Measurements from ENCODE around the gene TPCN2. TPM values are rescaled to one million over a fixed set of nuclear protein-coding genes. Genes with fewer than 3 reads are reported as not detected.
"Not testable (repeated sequence)": the region's sequence is repeated elsewhere in the genome, so short reads cannot be mapped to it uniquely, and the experiment has no call there.

Gene TPCN2
- total RNA-seq, 4 donors from 2014 or later: 5.6 to 54.6 (median 17.7) TPM

- intact Hi-C loops (cut with DNase I; ENCODE audit: low total_unique reads): loop anchor here (10.0 kb wide), 1 partner anchor 60 kb away; the partner anchor contains the start of gene MRGPRF
- peak overlapping the region; percentile 84 to 95 for H3K27ac ChIP-seq
These were observed 25.8 kb downstream of the TPCN2 start for GRCh38 chr11:69074375-69075140.

GRCh38 chr11:69075421-69076128, 26.8 kb downstream of the TPCN2 start:
- peak overlapping the region; percentile 84 to 95 for H3K27ac ChIP-seq
- H3K4me1 ChIP-seq: peaks cover 0 to 8% of the 10 kb centered on the region in 2 donors
- no peak overlapping the region for H3K4me3 ChIP-seq
- H3K27me3 ChIP-seq: no peaks in the 10 kb centered on the region
- intact Hi-C loops (cut with DNase I; ENCODE audit: low total_unique reads): loop anchor here (10.0 kb wide), 1 partner anchor 61 kb away; the partner anchor contains the start of gene MRGPRF
- no peaks in the 10 kb centered on the region for H3K9me3 ChIP-seq
- no peaks in the 10 kb centered on the region for H3K36me3 ChIP-seq
- peak; percentile 95 to 97 for DNase-seq
- TF ChIP-seq CTCF (IDR thresholded peaks at IDR 0.05) (no peak), POLR2A (IDR thresholded peaks at IDR 0.05) (no peak)

More at GRCh38 chr11:69074375-69075140, 25.8 kb downstream of the TPCN2 start:
- H3K36me3 ChIP-seq: no peaks in the 10 kb centered on the region
- TF ChIP-seq CTCF (IDR thresholded peaks at IDR 0.05): no peak
- no peak for TF ChIP-seq POLR2A (IDR thresholded peaks at IDR 0.05)
- DNase-seq: peak; percentile 57 to 76
- H3K4me3 ChIP-seq: no peak overlapping the region
- peaks cover 0 to 8% of the 10 kb centered on the region in 2 donors for H3K4me1 ChIP-seq
- no peaks in the 10 kb centered on the region for H3K9me3 ChIP-seq
- no peaks in the 10 kb centered on the region for H3K27me3 ChIP-seq

GRCh38 chr11:69076129-69076791, 27.5 kb downstream of the TPCN2 start:
- H3K4me1 ChIP-seq: peaks cover 0 to 8% of the 10 kb centered on the region in 2 donors
- no peaks in the 10 kb centered on the region for H3K27me3 ChIP-seq
- peak overlapping the region; percentile 84 to 95 for H3K27ac ChIP-seq
- TF ChIP-seq CTCF (IDR thresholded peaks at IDR 0.05) (no peak), POLR2A (IDR thresholded peaks at IDR 0.05) (no peak)
- H3K36me3 ChIP-seq: no peaks in the 10 kb centered on the region
- intact Hi-C loops (cut with DNase I; ENCODE audit: low total_unique reads): loop anchor here (10.0 kb wide), 1 partner anchor 61 kb away; the partner anchor contains the start of gene MRGPRF
- DNase-seq: no peak
- no peak overlapping the region for H3K4me3 ChIP-seq
- H3K9me3 ChIP-seq: no peaks in the 10 kb centered on the region

GRCh38 chr11:69076977-69077376, 28.2 kb downstream of the TPCN2 start:
- not testable (repeated sequence) for H3K4me3 ChIP-seq, H3K36me3 ChIP-seq, DNase-seq, H3K27me3 ChIP-seq, H3K4me1 ChIP-seq, H3K9me3 ChIP-seq
- intact Hi-C loops (cut with DNase I; ENCODE audit: low total_unique reads): loop anchor here (10.0 kb wide), 1 partner anchor 62 kb away; the partner anchor contains the start of gene MRGPRF
- peak overlapping the region in 1 of 2 donors; percentile 95 for H3K27ac ChIP-seq

- no peaks in the 10 kb centered on the region for H3K36me3 ChIP-seq
- intact Hi-C loops (cut with DNase I; ENCODE audit: low total_unique reads): loop anchor here (10.0 kb wide), 1 partner anchor 64 kb away; the partner anchor contains the start of gene MRGPRF
- H3K27me3 ChIP-seq: no peaks in the 10 kb centered on the region
- H3K4me3 ChIP-seq: no peak overlapping the region
- DNase-seq: no peak
- TF ChIP-seq CTCF (IDR thresholded peaks at IDR 0.05) (no peak), POLR2A (IDR thresholded peaks at IDR 0.05) (no peak)
- H3K9me3 ChIP-seq: no peaks in the 10 kb centered on the region
- peaks cover 0 to 8% of the 10 kb centered on the region in 2 donors for H3K4me1 ChIP-seq
- no peak overlapping the region for H3K27ac ChIP-seq
These were observed 29.8 kb downstream of the TPCN2 start for GRCh38 chr11:69078508-69078907.
